Left renal cortex interstitium (tissue), 4 donors: ENCODE results near the gene RAB8A. TPM values are rescaled to one million over a fixed set of nuclear protein-coding genes. Genes with fewer than 3 reads are reported as not detected.

Experiments
- DNase-seq, 4 donors: peaks; one replicate each; pipeline ENCODE4 v3.0.0-alpha.2; 2013; ENCODE audit warnings: low read depth in 4 of 4, low spot score in 2 of 4, missing footprints in 1 of 4
- polyA plus RNA-seq, 4 donors: library from polyadenylated mRNA; unstranded; fragments of 120-200 nt; gene quantifications; one replicate each; pipeline ENCODE4 v1.2.1, GENCODE V29; 2013; ENCODE audit not compliant: insufficient read length in 4 of 4

RAB8A gene
- polyA plus RNA-seq, result 10 to 100 TPM; 65.5 to 97.2 (median 80.1) TPM

DNA sequence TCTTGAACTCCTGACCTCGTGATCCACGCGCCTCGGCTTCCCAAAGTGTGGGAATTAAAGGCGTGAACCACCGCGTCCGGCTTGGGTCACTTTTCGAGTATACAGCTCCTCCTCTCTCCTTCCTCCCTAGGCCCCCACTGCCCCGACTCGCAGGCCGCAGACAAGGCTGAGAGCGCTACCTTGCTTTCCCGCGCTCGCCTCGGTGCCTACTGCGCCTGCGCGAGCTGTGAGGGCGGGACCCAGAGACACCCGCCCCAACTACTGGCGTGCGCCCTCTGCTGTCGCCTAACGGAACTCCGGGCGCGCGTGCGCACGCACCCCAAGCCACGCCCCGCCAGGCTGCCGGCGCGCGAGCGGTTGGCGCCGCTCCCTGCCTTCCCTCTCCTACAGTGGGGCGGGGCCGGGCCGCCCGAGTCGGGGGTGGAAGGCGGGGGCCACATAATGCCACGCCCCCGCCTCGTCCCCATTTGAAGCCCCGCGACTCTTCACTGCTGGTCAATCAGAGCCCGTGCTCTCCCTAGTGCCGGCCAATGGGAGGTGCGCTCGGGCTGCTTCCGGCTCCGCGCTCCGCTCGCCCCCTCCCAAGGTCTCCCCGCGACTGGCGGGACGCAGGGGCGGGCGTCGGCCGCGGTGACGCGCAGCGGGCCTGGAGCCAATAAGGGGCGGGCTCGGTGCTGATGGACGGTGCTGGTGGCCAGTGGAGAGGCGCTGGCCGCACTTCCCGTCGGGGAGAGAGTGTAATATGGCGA is at the start of gene RAB8A:
RAB8A (plus strand) TSS at position 730 of the 749 bp plus-strand sequence; CDS start at position 743, 13 bp downstream.
- DNase-seq, result peak; percentile 93 to 98 (median 96)

GRCh38 chr19:16061943-16062342 is 49.7 kb upstream of the RAB8A start:
- DNase-seq, result no peak

DNA sequence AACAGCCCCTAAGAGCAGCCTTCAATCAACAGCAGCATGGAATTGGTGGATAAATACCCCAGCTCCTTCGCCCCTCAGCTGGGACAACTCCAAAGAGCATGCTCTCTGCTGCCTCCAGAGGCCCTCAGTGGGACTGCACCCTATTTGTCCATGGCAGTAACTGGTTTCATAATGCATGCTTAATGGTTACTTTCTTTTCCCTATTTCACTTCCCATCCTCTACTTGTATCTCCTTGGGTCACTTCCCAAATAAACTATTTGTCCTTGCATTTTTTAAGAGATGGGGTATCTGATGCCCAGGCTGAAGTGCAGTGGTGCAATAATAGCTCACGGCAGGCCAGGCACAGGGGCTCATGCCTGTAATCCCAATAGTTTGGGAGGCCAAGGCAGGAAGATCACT is 48.9 kb upstream of the RAB8A start:
- DNase-seq, result no peak

DNA sequence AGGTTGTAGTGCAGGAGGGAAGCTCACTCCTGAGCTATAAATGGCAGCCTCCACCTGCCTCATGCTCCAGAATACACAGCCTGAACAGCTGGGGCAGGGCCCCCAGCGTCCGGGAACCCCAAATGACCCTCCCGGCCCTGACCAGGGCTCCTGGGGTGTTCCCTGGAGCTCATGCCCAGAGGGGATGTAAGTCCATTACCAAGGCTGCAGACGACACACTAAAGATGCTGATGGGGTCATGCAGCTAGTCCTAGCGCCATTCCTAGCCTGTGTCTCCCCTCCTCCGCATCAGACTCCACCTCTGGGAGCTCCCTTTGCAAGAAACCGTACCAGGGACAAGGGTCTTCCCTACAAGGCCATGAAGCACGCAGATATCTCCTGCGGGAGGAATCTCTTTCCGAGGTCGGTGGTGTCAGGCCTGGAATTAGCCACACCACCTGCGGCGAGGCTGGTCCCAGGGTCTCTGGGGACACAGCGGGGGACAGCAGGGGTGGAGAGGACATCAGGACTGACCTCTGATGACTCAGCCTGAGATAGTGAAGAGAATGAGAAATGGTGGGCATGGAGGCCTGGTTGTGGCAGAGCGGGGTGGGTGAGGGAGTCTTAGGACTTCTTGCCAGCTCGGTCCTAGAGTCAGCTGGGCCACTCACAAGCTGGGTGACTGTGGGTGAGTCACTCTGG is 47.3 kb upstream of the RAB8A start:
- DNase-seq, result no peak

GRCh38 chr19:16066611-16067104 is 45.0 kb upstream of the RAB8A start:
- DNase-seq, result no peak

GRCh38 chr19:16067205-16067938 is 44.3 kb upstream of the RAB8A start:
- no peak for DNase-seq

- no peak for DNase-seq
Measured at GRCh38 chr19:16068696-16069259, 42.9 kb upstream of the RAB8A start.

DNA sequence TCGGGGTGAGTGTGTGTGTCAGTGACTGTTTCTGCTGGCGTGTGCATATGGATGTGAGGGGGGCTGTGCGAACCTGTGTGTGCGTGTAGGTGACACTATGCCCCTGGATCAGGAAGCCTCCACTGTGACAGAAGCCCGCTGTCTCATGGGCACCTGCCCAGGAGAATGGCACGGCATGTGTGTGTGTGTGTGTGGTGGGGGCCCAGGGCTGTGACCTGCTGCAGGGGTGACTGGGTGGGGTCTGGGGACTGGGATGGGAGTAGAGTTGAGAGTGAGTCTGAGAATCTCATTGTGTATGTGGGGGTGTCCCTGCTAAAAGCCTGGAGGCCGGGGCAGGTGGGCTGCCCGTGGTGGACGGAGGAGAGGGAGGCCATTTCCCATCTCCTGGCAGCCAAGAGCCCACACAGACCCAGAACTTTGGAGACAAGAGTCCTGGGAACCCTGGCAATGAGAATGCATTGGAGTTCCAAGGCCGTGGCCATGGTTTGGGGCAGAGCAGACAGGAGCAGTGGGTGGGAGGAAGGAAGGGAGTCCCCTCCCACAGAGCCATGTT is 41.8 kb upstream of the RAB8A start:
- DNase-seq, result no peak

GRCh38 chr19:16070366-16070990 is 41.2 kb upstream of the RAB8A start:
- no peak for DNase-seq

GRCh38 chr19:16071072-16071691 is 40.5 kb upstream of the RAB8A start:
- no peak for DNase-seq

- DNase-seq, result no peak
Measured at GRCh38 chr19:16073481-16073880, 38.2 kb upstream of the RAB8A start.

DNA sequence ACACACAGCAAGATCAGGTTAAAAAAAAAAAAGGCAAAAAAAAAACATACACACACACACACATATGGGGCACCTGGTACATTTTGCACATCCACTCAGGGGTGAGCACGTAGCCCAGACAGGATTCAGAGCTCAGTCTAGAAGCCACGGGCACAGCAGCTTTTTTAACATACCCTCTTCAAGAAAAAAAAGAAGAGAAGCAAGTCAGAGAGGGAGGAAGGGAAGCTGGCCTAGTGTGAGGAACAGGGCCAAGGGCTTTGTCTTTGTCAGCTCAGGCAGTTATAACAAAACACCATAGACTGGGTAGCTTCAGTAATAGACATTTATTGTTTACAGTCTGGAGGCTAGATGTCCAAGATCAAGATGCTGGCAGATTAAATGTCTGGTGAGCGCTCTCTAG is 37.7 kb upstream of the RAB8A start:
- no peak for DNase-seq

DNA sequence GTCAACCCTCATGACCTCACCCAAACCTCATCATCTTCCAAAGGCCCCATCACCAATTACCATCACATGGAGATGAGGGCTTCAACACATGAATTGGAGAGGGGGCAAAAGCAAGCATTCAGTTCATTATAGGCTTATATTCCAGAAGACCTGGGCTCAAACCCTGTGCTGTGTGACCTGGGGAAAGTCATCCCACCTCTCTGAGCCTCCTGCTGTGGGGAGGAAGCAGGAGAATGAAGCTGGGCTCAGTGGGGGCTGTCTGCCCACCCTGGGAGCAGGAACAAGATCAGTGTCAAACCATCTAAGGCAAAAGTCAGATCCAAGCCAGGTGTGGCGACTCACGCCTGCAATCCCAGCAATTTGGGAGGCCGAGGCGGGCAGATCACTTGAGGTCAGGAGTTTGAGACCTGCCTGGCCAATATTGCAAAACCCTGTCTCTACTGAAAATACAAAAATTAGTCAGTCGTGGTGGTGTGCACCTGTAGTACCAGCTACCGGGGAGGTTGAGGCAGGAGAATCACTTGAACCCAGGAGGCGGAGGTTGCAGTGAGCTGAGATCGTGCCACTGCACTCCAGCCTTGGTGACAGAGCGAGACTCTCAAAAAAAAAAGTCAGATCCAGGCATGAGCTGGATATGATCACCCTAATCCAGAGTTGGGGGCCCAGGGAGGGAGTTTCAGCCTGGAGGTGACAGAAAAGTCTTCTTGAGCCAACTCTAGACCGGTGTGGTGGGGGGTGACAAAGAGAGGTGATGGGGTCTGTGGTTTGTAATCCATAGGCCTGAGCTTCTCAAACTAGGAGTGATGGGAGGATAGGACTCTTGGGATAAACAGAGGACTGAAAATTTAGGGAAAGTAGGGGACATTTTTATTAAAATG is 37.0 kb upstream of the RAB8A start:
- no peak for DNase-seq

- DNase-seq, result no peak
Measured at GRCh38 chr19:16075430-16076153, 36.1 kb upstream of the RAB8A start.

GRCh38 chr19:16076154-16076957 is 35.3 kb upstream of the RAB8A start, which contains the start of gene TPM4:
Gene TPM4, plus strand, starts transcription at chr19:16076495. Its CDS starts 71 bp downstream, at chr19:16076566.
- DNase-seq, result peak in 3 of 4 donors; percentile 77 to 88 (median 83)

GRCh38 chr19:16076958-16077611 is 34.6 kb upstream of the RAB8A start:
- DNase-seq, result no peak
